ENCODE measurements around the gene UBD. TPM values are rescaled to one million over a fixed set of nuclear protein-coding genes. Genes with fewer than 3 reads are reported as not detected.

The UBD gene
- total RNA-seq, 2 experiments from 2014 or later = 0.50 to 0.67 TPM

GRCh38 chr6:29524044-29524443 lies 35.5 kb downstream of the UBD start:
- Mint-ChIP-seq H3K36me3 (ENCODE audit: low read depth) (no peaks in the 10 kb centered on the region), H3K9me3 (peaks cover 3% of the 10 kb centered on the region), H3K4me3 (no peak overlapping the region), H3K27ac (no peak overlapping the region), H3K27me3 (peaks cover 22% of the 10 kb centered on the region), H3K4me1 (ENCODE audit: low read depth) (peaks cover 5% of the 10 kb centered on the region)
- ChIA-PET CTCF (interaction anchor here (1.0 kb wide), 1 partner anchor 129 kb away, joined by 3 read pairs; no protein-coding TSS in a partner anchor), POLR2A (interaction anchor here (1.1 kb wide), 1 partner anchor 11 kb away, joined by 3 read pairs; no protein-coding TSS in a partner anchor)
- intact Hi-C loops (cut with micrococcal nuclease) = no loop called here
- no peak for DNase-seq
- no peak for TF ChIP-seq CTCF (IDR thresholded peaks at IDR 0.05)
- no peak for ATAC-seq

- Mint-ChIP-seq H3K36me3 (ENCODE audit: low read depth) (no peaks in the 10 kb centered on the region), H3K27ac (no peak overlapping the region), H3K27me3 (peaks cover 26% of the 10 kb centered on the region), H3K4me1 (ENCODE audit: low read depth) (peaks cover 4% of the 10 kb centered on the region), H3K4me3 (no peak overlapping the region), H3K9me3 (peaks cover 3% of the 10 kb centered on the region)
- no peak for TF ChIP-seq CTCF (IDR thresholded peaks at IDR 0.05)
- ChIA-PET POLR2A (no interaction called here), CTCF (no interaction called here)
- ATAC-seq (no peak), DNase-seq (no peak)
- intact Hi-C loops (cut with micrococcal nuclease) = no loop called here
These were observed 37.3 kb downstream of the UBD start for GRCh38 chr6:29522227-29522626.

GRCh38 chr6:29521006-29521680 lies 38.4 kb downstream of the UBD start:
- Mint-ChIP-seq H3K4me1 (ENCODE audit: low read depth) (peaks cover 4% of the 10 kb centered on the region), H3K36me3 (ENCODE audit: low read depth) (no peaks in the 10 kb centered on the region), H3K9me3 (peaks cover 3% of the 10 kb centered on the region), H3K27me3 (peaks cover 22% of the 10 kb centered on the region), H3K27ac (no peak overlapping the region), H3K4me3 (no peak overlapping the region)
- intact Hi-C loops (cut with micrococcal nuclease) = no loop called here
- ATAC-seq (no peak), DNase-seq (no peak)
- no peak for TF ChIP-seq CTCF (IDR thresholded peaks at IDR 0.05)
- ChIA-PET POLR2A (no interaction called here), CTCF (no interaction called here)

- no peak for DNase-seq
- Mint-ChIP-seq H3K9me3 (peaks cover 3% of the 10 kb centered on the region), H3K36me3 (ENCODE audit: low read depth) (no peaks in the 10 kb centered on the region), H3K4me3 (no peak overlapping the region), H3K4me1 (ENCODE audit: low read depth) (peaks cover 9% of the 10 kb centered on the region), H3K27ac (no peak overlapping the region), H3K27me3 (peaks cover 15% of the 10 kb centered on the region)
- ChIA-PET POLR2A (no interaction called here), CTCF (no interaction called here)
- no peak for ATAC-seq
- intact Hi-C loops (cut with micrococcal nuclease) = no loop called here
- TF ChIP-seq CTCF (IDR thresholded peaks at IDR 0.05) = no peak
These were observed 39.3 kb downstream of the UBD start for GRCh38 chr6:29520232-29520631.

- POLR2A ChIA-PET = no interaction called here
- intact Hi-C loops (cut with micrococcal nuclease) = no loop called here
- H3K4me3 Mint-ChIP-seq = no peak overlapping the region
- ATAC-seq = no peak
- no peak overlapping the region for H3K27ac Mint-ChIP-seq
- DNase-seq = no peak
- no peak for TF ChIP-seq CTCF (IDR thresholded peaks at IDR 0.05)
- H3K36me3 Mint-ChIP-seq (ENCODE audit: low read depth) = no peaks in the 10 kb centered on the region
- CTCF ChIA-PET = no interaction called here
- H3K27me3 Mint-ChIP-seq = peaks cover 17% of the 10 kb centered on the region
- peaks cover 11% of the 10 kb centered on the region for H3K4me1 Mint-ChIP-seq (ENCODE audit: low read depth)
- peaks cover 3% of the 10 kb centered on the region for H3K9me3 Mint-ChIP-seq
These were observed 40.1 kb downstream of the UBD start for GRCh38 chr6:29519291-29520010.

Data from activated CD8-positive, alpha-beta T cell treated with anti-CD3 and anti-CD28 coated beads for 36 hours (primary cell).